UCSD-AML1 (cell line): ENCODE data around the gene POMGNT1.

Experiments used
- DNase-seq: peaks from one replicate; lab custom pipeline; 2025; ENCODE audit not compliant: unreplicated experiment; lab: John Stamatoyannopoulos, UW

The POMGNT1 gene

DNA sequence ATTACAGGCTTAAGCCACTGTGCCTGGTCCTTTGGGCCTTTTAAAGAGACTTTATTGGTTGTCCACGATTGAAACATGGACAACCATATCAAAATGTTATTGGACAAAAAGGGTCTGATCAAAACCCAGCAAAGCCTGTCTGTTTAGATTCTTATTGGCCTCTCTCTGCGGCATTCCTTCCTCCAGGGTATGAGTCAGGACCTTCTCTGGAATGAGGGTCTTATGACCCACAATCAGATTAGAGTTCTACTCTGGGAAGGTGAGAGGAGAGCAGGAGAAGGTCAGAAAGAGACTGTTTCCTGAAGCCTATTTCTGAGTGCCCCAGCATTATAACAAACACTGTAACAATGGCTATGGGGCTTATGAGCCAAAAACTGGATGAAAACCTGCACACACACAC, 12.8 kb upstream of the POMGNT1 start:
- no peak for DNase-seq

DNA sequence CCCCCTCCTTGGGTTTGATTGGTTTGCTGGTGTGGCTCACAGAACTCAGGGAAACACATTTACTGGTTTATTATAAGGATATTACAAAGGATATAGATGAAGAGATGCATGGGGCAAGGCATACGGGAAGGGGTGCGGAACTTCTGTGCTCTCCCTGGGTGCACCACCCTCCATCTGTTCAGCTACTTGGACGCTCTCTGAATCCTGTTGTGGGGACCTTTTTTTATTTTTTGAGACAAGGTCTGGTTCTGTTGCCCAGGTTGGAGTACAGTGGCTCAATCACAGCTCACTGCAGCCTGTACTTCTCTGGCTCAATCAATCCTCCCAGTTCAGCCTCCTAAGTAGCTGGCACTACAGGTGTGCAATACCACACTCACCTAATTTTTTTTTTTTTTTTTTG, 12.3 kb upstream of the POMGNT1 start:
- no peak for DNase-seq

DNA sequence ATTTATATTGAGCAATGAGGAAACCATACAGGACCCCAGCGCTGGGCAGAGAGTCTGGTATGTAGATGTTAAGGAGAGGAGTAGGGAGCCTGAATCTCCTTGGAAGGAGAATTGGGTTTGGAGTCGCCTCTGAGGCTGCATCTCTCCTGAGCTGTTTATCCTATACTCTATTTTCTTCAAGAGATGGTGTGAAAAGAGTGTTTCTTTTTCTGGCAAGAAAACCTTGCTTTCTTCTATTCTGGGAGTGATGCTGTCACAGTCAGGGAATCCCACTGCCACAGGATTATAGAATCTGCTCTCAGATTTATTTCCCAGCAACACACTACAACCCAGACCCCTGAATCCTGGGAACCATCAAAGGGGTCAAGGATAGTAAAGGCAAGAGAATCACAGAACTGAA, 8.2 kb upstream of the POMGNT1 start:
- no peak for DNase-seq

- no peak for DNase-seq
Observed at GRCh38 chr1:46205791-46206190, 7.6 kb upstream of the POMGNT1 start.

GRCh38 chr1:46205141-46205540, 6.9 kb upstream of the POMGNT1 start:
- DNase-seq, result no peak

DNA sequence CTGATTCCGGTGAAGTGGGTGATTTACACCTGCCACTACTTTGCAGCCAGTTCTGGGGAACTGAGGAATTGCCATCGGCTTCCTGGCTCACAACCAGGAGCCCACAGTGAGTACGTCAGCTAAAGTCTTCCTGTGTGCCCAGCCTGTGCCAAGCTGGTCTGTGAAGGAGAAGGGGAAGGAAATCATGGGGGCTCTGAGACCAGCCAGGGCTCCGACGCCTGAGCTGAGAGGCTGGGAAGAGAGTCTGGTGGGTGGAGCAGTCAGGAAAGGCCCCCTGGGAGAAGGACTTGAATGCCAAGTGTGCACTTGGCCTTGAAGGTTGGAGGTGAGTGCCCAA, 6.1 kb upstream of the POMGNT1 start:
- no peak for DNase-seq

DNA sequence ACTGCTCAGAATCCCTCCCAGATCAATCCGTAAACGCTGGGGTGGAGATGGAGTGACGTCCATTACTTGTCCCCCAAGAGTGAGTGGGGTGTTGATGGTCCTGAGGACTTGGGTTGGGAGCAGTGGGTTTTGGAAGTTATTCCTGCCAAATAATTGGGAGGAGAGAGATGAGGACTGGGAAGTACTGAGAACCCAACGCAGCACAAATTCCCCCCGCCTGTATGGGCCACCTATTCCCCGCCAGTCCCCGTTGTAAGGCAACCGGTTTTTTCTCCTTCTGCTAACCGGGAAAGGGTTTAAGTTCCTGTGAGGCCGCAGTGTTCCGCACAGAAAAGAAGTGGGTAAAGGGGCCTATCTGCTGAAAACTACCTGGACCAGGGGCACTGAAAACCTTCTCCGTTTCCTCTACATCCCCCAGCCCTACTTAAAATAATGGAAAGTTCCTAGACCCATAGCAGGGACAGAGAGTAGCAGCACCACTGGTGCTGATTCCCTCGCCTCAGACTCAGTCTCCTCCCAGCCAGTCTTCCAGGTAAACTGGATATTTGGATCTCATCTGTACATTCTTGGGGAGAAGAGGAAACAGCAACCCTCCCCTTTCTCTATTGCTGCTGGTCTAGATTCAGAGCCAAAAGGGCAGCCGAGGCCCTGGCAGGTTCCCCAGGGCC, 5.6 kb upstream of the POMGNT1 start:
- no peak for DNase-seq

DNA sequence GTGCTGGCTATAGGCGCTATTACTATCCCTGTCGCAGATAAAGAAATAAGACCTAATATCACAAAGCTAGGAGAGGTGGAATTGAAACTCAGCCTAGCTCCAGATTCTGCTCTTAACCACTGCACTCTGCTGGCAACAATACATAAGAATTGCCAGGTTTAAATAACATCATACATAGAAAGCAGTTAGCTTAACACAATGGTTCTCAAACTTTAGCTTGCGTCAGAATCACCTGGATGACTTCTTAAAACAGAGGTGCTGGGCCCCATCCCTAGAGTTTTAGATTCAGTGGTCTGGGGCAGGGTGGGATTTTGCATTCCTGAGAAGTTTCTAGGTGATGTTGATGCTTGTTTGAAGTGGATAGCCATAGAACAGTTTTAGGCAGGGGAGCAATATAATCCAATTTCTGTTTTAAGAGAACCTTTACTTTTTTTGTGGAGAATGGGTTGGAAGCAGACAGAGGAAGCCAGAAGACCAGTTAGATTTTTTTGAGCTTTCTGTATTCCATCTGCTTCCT, 1.1 kb upstream of the POMGNT1 start:
- no peak for DNase-seq

- DNase-seq, result no peak
Observed at GRCh38 chr1:46197560-46197963, 672 bp downstream of the POMGNT1 start.

DNA sequence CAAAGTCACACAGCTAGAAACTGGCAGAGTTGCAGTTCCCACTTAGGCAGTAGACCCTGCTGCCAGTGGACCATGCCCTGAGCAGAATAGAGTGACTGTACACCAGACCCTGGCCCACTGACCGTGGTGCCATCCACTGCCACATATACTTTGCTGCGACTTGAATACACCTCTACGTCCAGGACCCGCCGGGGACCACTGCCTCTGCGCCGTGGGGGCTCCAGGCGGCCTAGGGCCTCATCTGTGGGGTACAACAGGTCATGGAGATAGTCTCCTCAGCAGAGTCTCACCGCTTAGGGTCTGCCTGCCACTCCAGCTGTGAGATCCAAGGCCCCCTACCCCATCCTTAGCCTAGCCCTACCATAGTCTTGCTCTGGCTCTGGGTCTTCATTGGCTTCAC, 1.6 kb downstream of the POMGNT1 start:
- DNase-seq, result no peak

- no peak for DNase-seq
Observed at GRCh38 chr1:46194641-46195193, 3.5 kb downstream of the POMGNT1 start.

GRCh38 chr1:46193984-46194570, 4.2 kb downstream of the POMGNT1 start:
- no peak for DNase-seq

DNA sequence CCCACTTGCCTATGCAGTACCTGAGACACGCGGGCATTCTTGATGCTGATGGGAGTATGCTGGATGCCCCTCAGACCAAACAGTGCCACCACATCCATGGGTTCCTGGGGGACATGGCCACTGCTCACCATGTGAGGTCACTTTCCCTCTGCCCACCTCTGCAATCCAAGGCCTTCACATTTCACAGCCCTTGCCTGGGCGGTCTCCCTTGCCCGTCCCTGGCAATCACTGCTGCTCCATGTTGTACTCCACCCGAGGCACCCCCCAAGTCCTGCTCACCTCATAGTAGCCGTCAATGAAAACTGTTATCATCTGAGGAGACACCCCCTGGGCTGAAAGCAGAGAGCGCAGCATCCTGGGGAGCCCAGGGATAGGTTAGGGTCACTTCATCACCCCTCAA, 4.9 kb downstream of the POMGNT1 start:
- DNase-seq, result no peak

DNA sequence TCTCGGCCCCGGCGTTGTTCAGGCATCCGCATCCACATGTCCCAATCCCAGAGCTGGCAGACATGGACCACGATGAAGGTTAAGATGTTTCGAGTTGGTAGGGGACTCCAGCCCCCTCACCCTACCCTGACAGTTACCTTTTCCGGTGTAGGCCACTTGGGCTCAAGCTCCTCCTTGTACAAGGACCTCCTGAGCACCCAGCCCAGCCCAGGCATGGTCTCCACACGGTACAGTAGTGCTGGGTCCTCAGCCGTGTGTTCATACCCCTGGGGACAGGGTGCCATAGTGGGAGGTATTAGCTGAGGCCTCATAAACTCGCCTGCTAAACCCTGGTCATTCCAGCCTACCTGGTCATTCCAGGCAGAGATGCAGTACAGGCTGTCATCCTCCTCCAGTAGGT, 6.1 kb downstream of the POMGNT1 start:
- DNase-seq, result no peak

DNA sequence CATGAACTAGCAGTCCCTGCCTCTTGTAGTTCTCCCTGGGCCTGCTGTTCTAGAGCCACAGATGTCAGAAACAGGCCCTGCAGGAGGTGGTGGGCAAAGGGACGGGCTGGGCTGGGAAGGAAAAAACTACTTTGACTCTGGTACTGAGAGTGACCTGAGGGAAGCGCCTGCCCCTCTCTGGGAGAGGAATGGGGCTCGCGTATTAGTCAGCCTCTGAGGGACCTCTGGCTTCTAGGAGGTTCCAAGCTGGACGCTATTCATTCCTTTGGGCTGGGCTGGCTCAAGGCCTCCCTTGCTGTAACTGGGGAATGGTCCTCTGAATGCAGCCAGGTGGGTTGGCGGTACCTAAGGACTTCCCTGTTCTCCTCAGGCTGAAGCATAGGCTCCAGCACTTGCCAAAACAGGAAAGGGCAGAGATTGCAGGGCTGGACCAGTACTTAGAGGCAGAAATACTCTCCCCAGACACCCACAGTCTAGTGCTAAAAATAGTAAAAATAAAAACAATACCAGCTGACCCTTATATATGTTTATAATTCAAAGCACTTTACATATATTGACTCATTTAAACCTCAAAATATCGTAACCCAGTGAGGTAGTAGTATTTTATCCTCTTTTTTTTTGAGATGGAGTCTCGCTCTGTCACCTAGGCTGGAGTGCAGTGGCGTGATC, 7.1 kb downstream of the POMGNT1 start:
- DNase-seq, result no peak

- no peak for DNase-seq
Observed at GRCh38 chr1:46190539-46190938, 7.7 kb downstream of the POMGNT1 start.

- no peak for DNase-seq
Observed at GRCh38 chr1:46188295-46189030, 9.8 kb downstream of the POMGNT1 start.

GRCh38 chr1:46187106-46187869, 10.9 kb downstream of the POMGNT1 start:
- no peak for DNase-seq

- no peak for DNase-seq
Observed at GRCh38 chr1:46186076-46186475, 12.2 kb downstream of the POMGNT1 start.

DNA sequence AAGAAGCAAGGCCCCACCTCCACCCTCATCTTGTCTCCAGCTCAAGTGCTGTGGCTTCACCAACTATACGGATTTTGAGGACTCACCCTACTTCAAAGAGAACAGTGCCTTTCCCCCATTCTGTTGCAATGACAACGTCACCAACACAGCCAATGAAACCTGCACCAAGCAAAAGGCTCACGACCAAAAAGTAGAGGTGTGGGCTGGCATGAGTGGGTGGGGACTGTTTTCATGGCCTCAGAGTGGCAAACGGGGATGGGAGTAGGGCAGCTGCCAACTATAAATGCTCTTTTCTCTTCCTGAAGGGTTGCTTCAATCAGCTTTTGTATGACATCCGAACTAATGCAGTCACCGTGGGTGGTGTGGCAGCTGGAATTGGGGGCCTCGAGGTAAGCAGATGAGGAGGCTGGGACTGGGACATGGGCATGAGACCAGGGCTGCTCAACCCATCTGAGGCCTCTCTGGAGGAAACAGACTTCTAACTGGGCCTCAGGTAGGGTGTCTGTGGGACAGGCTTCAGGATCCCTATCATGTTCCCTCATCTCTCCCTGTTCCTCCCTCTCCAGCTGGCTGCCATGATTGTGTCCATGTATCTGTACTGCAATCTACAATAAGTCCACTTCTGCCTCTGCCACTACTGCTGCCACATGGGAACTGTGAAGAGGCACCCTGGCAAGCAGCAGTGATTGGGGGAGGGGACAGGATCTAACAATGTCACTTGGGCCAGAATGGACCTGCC, 13.1 kb downstream of the POMGNT1 start:
- no peak for DNase-seq
